A204.1 (cell line): Measurements from ENCODE around the gene LRRC47.

Experiments used
- FAIRE-seq: peaks from 2 replicates; lab custom pipeline; 2012; peaks lifted over from hg19 to GRCh38; lab: Jason Lieb, UNC

The LRRC47 gene

DNA sequence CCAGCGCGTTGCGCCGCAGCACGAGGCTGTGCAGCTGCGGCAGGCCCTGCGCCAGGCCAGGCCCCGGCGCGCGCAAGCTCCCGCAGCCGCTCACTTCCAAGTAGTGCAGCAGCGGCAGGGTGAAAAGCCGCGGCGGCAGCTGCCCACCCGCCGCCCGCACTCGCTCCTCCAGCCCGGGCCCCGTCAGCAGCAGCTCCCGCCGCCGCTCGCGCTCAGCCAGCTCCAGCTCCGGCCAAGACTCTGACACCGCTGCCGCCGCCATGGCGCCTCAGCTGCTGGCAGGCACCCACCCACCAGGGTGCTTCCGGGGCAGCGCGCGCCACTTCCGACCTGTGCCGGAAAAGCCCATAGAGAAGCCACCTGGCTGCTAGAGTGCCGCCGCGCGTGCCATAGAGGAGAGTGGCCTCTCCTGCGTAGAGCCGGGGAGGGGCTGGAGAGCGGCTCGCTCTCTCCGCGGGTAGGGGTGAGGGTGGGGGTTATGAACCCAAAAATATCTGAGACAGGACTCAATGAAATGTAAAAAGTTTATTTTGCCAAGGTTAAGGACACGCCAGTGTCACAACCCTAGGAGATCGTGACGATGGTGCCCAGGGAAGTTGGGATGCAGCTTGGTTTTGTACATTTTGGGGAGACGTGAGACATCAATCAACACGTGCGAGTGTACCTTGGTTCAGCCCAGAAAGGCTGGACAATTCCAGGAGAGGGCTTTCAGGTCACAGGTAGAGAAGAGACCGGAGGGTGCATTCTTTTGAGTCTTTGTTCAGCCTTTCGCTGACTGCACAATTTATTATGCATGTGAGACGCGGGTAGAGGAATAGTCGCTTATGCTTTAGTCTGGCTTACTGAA lies at the start of gene LRRC47:
Gene LRRC47, minus strand, starts transcription at position 284 of the 847 bp plus-strand sequence. Its CDS starts 22 bp downstream, at position 262.
- no peak for FAIRE-seq

DNA sequence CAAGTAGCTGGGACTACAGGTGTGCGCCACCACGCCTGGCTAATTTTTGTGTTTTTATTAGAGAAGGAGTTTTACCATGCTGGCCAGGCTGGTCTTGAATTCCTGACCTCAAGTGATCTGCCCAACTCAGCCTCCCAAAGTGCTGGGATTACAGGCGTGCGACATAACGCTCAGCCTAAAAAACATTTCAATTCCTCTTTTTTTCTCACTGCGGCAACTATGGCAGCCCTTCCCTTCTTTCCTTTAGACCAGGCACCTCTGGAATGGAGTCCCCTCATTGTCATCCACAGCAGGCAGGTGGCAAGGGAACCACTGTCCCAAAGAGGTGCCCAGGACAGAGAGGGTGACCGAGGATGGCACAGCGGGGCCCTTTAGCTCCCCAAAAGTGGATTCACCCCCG lies 46.6 kb upstream of the LRRC47 start:
- FAIRE-seq, result no peak

DNA sequence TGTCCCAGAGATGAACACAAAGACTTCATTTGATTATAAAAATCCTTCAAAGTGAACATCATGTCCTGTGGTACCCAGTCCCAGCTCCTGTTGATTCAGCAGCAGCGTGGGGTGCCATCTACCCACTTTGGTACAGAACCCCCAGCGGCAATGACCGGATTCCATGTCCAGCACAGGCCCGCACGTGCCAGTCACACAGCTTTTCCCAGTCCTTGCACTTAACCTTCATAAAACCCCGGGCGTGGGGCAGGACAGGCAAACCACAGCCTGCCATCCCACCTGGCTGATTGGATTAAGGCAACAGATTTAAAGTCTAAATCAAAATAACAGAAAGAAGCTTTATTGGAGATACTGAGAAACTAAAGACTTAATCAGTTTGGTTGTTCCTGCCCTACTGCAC lies 45.2 kb upstream of the LRRC47 start:
- FAIRE-seq, result no peak

DNA sequence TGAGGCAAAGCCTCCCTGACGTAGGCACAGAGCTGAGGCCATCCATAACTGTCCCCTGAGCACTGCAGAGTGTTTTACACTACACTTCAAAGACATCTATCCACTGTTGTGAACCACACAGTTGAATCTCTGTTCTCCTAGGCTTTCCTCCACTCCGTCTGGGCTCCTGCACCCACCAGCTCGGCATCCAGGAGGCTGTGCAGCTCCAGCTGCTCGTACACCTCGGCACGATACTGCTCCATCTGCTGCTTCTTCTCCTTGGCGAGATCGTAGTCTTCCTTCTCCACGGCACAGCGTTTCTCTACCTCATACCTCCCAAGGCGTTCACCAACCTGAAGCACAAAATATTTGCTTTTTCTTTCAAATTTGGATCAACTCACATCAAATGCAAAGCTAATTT lies 42.5 kb upstream of the LRRC47 start:
- FAIRE-seq, result no peak

DNA sequence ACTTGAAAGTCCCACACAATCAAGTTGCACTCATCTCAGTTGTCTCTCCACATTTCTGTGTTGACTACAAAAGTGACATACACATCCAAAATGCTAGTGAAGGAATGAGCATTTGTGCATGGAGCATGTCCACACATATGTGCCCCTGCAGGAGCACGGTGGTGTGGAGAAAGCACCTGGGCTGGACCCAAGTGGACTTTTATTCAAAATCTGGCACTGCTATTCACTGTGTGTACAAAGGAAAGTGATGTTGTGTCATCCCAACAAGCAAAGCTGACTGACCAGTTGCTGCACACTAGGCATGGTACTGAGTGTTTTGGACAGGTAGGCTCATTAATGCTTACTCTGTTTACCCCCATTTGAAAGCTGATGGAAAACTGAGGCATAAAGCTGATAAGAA lies 41.4 kb upstream of the LRRC47 start:
- no peak for FAIRE-seq

DNA sequence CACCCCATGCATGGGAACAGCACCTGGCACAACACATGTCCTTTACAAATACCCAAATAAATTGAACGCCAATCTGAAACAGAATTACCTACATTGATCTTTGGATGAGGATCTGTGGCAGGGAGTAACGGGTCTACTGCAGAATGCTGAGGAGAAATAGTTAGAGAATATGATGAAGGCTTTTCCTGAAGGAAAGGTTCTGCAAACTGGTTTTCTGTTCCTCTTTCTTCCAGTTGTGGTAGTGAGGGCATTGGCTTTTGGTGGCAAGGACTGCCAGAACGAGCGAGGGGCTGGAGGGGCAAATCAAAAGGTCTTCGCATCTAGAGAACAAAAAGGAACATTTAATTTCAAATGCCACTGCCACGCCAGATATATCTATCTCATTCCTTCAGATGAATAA lies 40.9 kb upstream of the LRRC47 start:
- FAIRE-seq, result no peak

DNA sequence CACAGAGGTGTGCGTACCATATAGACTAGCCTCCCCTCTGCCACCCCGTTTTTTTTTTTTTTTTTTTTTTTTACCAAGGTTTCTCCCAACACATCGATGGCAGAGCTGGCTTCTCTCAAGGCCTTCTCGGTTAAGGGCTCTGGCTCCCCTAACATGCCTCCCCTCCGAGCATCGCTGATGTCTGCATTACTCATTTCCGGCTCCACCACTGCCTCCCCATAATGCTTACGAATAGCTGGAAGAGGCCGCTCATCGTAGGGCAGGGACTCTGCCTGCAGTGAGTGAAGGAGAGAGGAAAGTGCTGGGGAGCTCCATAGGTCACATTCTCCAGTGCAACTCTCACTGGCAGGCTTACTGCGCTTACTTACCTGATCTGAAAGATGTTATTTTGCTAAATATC lies 40.1 kb upstream of the LRRC47 start:
- no peak for FAIRE-seq

DNA sequence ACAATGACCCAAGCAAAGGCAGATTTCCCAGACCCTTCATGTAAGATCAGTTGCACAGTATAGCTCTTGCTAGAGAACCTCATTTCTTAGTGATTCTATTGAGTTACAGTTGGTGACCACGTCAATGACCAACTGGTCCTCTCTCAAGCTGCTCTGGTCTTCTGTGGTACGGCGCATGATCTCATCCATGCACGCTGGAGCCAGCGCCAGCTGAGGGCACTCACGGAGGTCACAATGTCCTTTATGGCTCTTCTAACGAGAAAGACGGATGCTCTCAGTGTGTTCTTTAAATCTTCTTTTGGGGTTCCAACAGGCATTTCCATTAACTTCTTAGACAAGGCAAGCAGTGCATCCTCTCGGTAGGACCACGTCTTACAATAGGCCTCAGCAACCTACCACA lies 38.4 kb upstream of the LRRC47 start:
- FAIRE-seq, result no peak

DNA sequence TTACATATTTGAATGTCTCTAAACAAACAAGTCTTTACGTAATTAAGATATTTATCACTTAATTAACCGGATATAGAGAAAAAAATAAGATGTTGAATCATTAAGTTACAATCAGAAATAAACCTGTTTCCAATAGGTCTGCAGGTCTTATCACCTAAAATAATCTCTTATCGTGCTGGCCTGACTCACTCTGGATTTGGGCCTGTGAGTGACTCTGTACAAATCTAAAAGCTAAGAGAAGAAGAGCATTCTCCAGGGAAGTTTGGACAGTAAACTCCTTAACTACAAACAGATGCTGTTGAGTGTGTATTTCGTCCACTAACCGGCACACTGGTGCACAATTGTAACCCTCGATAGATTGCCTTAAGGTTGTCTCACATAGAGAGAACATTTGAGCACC lies 35.4 kb upstream of the LRRC47 start:
- FAIRE-seq, result no peak

DNA sequence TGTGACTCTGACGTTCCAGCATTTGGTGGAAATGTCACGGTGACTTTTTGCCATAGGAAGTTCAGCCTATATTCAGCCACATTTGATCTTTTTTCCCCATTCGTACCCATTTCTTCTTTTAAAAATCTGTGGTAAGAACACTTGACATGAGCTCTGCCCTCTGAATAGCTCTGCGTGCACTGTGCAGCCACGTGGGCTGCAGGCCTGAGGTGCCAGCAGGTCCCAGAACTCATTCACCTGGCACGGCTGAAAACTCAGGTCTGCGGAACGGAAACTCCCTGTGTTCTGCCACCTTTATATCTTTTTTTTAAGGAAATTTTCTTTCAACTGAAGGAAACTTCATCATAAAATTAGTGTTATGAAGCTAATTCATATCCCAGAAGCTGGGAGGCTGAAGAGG lies 32.1 kb upstream of the LRRC47 start:
- no peak for FAIRE-seq

DNA sequence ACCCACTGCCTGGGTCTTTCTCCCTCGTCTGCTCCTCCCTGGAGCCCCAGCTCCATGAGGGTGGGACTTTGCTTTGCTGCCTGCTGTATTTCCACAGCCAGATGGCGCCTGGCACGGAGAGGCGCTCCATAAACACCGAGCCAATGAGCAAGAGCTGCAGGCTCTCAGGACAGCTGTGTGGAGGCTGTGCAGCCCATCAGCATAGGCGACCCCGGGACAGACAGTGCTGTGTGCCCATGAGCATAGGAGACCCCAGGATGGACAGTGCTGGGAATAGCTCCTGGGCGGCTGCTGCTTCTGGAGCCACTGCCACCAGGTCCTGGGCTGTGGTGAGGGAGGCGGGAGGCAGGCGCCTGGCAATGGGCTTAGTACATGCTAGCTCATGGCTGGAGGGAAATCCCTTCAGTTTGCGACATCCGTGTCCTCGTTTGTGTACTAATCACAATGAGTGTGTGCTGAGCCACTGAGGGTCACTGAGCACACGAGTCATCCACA lies 31.6 kb upstream of the LRRC47 start:
- no peak for FAIRE-seq

DNA sequence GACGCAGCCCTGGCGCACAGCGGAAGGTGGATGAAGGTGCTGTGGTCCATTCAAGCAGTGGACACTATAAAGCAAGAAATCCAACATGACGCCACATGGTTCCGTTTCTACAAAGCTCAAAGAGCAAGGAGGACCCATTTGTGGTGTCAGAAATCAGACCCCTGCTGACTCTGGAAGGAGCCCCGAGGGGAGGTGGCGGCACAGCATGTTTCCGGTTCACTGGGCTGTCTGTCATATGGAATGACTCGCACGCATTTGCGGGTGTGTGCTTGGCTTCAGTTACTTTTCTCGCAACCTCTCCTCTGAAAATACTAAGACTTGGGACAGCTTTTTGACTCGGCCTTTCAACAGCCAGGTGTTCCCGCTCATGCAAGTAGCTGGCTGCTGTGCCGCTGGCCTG lies 29.1 kb upstream of the LRRC47 start:
- no peak for FAIRE-seq

DNA sequence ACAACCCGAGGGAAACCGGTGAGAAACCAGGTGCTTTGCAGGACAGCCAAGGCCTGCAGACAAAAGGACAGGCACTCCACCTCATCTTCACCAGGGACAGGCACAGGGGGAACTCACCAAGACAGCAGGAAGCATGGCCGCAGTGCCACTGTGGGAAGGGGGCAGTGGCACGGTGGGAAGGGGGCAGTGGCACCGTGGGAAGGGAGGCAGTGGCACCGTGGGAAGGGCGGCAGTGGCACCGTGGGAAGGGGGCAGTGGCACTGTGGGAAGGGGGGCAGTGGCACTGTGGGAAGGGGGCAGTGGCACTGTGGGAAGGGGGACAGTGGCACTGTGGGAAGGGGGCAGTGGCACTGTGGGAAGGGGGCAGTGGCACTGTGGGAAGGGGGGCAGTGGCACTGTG lies 28.4 kb upstream of the LRRC47 start:
- FAIRE-seq, result no peak

DNA sequence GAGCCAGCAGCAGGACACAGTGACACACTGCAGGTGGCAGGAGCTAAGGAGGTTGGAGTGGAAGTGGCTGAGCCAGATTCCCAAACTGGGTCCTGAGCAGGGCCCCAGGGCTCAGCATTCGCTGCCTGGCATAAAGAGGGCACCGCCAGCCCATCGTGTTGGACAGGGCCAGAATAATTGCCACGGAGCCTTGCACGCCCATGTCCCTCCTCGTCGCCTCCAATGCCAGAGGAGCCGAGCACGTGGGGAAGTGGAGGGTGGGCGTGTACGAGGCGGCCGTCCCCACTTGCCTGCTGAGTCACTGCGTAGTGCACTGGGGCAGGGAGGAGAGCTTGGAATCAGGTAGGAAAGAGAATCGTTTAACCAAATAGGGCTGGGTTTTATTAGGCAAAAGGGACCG lies 26.1 kb upstream of the LRRC47 start:
- no peak for FAIRE-seq

DNA sequence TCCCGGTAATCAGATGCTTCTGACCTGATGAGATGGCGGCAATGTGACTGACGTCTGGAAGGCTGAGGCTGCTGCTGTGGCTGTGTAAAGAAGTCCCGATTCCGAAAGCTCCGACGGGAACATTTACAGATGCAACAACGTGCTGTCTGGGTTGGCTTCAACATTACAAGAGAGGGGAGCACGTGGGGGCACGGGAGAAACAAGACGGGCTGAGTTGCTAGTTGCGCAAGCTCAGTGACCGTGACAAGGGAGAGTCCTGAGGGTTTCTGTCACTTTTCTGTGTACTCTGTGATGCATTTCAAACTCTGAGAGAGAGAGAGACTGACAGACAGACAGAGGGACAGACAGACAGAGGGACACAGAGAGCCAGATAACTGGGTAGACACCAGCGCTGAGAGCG lies 25.6 kb upstream of the LRRC47 start:
- no peak for FAIRE-seq

DNA sequence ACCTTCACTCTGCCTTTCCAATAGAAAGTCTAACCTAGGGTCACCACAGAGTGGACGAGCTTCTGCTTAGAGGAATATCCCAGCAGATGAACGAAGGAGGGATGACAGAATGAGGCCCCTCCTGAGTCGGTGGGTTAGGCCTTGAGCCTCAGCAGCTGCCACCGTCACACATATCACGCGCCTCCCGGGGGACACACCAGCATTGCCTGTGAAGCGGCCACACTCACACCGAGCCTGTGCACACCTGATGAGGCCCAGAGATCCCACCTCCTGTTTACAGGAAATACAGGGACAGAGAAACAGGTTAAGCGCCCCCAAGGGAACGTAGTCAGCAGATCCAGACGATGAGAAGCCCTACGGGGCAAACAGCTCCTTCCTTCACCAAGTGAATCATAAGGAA lies 25.1 kb upstream of the LRRC47 start:
- FAIRE-seq, result no peak

DNA sequence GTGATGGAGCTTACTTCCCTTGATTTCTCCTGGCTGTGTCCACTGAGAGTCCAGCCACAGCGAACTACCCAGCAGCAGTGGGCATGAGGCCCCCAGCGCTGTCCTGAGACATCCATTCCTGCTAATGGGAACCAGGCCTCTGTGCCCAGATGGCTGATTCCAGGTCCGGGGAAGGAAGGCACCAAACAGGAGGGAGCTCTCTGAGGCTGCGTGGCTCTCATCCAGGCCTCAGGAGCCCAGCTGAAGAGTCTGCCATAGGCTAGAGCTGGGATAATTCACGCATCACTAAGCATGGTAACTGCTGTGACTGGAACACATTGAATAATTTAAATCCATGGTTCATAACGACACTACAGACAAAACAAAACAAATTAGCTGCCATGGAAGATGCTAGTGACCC lies 24.7 kb upstream of the LRRC47 start:
- no peak for FAIRE-seq

DNA sequence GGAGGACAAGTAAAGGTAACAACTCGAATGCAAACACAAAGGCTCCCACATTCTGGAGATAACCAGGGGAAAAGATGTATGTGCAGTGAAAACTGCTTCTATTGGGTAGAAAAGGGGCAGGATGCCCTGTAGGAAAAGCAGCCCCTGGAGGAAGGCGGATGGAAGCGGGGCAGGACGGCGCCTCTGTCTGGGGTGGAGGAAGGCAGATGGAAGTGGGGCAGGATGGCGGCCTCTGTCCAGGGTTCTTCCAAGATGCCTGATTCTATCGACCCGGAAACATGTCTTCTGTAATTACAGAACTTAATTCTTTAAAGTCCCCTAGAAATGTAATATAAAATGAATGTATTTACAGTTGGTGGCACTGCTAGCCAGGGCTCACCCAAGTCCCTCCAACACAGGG lies 24.0 kb upstream of the LRRC47 start:
- FAIRE-seq, result no peak

DNA sequence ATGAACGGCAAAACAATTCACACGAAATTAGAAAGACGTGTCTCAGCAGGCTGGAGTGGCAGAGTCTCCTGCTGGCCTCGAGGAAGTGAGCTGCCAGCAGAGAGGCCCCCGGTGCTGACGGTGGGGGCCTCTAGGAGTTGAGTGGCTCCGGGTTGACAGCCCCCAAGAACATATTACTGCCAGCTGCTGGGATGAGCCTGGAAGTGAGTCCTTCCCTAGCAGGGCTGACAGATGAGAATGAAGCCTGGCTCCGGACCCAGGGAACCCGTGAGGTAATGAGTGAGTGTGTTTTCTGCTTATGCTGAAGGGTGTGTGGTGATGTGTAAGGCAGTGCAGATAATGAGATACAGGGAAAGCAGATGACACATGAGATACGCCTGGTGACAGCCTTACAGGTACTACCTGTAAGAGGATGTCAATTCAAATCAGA lies 23.5 kb upstream of the LRRC47 start:
- FAIRE-seq, result no peak

DNA sequence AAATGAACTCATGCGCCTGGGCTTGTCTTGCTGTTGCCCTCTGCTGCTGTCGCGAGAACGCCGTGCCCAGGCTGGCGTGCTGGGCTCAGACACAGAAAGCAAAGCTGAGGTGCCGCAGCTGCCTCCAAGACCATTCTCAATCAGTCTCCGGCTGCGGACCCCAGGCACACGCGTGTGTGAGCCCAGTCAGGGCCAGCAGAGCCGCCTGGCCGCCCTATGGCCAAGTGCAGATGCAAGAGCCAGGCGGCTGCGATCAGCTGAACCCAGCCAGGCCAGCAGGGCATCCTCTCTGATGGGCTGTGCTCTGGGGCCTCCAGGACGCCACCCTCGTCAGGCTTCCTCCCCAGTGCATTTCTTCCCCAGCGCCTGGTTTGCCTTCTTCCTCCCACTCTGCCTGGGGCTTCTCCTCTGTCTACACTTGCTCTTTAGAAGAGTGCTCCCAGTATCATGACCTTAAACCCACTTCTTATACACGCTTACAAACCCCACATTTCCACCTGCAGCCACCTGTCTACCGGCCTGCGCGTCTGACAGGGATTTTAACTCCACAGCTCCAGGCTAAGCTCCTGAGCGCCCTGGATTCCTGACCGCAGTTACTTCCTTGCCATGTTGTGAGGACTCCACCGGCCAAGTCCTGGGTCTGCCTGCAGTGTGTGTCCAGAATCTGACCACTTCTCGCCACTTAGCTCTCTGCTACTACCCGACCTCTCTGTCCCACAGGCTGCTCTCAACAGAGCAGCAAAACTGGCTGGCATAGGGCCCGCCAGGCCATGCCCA lies 21.7 kb upstream of the LRRC47 start:
- no peak for FAIRE-seq

DNA sequence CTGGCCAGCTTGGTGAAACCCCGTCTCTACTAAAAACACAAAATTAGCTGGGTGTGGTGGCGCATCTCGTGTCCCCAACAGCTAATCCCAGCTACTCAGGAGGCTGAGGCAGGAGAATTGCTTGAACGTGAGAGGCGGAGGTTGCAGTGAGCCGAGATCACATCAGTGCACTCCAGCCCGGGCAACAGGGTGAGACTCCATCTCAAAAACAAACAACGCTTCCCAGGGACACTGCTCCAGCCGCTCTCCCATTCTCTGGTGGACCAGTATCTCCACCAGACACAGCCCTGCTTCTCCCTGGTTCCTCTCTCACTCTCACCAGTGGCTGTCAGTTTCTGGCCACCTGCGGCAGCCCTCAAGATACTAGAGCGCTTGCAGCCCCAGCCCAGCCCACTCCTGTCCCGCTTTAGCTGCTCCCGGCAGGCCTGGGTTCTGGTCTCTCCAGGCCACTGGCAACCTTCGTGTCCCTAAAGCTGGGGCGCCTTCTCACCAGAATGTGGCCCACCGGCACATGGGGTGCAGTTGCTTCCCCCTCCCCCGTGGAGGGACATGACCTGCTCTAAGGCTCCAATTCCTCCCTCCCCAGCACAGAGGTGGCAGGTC lies 20.9 kb upstream of the LRRC47 start:
- no peak for FAIRE-seq

DNA sequence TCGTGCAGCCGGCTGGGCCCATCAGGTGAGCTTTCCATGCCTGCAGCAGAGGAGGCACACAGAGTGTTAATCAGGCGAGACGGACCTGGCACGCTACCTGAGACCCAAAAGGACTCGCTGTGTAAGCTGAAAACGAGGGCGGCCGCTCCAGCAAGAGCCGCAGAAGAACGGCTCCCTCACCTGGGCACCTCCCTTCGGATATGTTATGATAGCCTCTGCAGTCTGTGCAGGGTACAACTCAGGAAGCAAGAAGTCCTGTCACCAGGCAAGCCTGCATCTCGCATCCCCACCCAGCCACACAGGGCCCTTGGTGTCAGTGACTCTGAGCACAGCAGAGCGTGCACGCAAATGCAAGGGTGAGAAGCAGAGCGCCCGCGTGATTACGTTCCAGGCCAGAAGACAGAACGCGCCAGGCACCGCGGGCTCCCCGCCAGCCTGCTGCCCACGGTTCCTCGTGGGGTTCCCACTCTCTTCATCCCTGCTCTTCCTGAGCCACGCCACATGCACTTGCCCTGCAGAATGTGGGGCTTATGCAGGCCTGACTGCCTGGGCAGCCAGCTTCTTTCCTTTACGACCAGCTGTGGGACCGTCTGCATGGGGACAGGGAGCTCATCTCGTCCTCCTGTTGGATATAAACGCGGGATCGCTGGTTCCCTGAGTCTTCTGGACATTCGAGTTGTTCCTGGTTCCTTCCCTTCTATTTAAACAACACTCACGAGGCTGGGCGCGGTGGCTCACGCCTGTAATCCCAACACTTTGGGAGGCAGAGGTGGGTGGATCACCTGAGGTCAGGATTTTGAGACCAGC lies 20.2 kb upstream of the LRRC47 start:
- no peak for FAIRE-seq
